Measurements from ENCODE around the gene IMPG1.
A peak's percentile ranks its signal among the peaks of the same experiment; 100 is the strongest.

IMPG1 gene

GRCh38 chr6:75896526-75896925, 175.9 kb downstream of the IMPG1 start:
- DNase-seq (ENCODE audit: insufficient read length, low spot score) (no peak), FAIRE-seq (peak; percentile 6)
- TF ChIP-seq, protein P1, sequence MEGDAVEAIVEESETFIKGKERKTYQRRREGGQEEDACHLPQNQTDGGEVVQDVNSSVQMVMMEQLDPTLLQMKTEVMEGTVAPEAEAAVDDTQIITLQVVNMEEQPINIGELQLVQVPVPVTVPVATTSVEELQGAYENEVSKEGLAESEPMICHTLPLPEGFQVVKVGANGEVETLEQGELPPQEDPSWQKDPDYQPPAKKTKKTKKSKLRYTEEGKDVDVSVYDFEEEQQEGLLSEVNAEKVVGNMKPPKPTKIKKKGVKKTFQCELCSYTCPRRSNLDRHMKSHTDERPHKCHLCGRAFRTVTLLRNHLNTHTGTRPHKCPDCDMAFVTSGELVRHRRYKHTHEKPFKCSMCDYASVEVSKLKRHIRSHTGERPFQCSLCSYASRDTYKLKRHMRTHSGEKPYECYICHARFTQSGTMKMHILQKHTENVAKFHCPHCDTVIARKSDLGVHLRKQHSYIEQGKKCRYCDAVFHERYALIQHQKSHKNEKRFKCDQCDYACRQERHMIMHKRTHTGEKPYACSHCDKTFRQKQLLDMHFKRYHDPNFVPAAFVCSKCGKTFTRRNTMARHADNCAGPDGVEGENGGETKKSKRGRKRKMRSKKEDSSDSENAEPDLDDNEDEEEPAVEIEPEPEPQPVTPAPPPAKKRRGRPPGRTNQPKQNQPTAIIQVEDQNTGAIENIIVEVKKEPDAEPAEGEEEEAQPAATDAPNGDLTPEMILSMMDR (IDR thresholded peaks at IDR 0.05; ENCODE audit: insufficient read depth, missing control alignments), result no peak

- DNase-seq (ENCODE audit: insufficient read length, low spot score), result no peak
- TF ChIP-seq, protein P1 (IDR thresholded peaks at IDR 0.05; ENCODE audit: insufficient read depth, missing control alignments), result no peak
- FAIRE-seq, result no peak
Observed at GRCh38 chr6:75893776-75894152, 178.7 kb downstream of the IMPG1 start.

GRCh38 chr6:75893058-75893775, 179.2 kb downstream of the IMPG1 start:
- TF ChIP-seq, protein P1 (IDR thresholded peaks at IDR 0.05; ENCODE audit: insufficient read depth, missing control alignments), result peak; percentile 79
- peak; percentile 84 for FAIRE-seq
- DNase-seq (ENCODE audit: insufficient read length, low spot score), result no peak

DNA sequence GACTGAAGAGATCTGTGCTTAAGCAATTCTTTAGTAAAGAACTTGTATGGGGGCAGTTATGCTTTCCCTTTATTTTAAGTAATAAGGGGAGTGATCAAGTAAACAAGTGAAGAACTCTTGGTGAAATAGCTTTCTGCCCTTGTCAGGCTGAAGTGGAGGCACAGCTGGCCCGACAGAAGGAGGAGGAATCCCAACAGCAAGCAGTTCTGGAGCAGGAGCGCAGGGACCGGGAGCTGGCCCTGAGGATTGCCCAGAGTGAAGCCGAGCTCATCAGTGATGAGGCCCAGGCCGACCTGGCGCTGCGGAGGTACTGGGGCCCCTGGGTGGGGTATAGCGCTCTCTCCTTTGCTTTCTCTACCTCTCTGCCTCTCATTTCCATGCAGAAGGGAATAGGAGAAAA, 180.1 kb downstream of the IMPG1 start:
- TF ChIP-seq, protein P1 (IDR thresholded peaks at IDR 0.05; ENCODE audit: insufficient read depth, missing control alignments), result no peak
- DNase-seq (ENCODE audit: insufficient read length, low spot score) (no peak), FAIRE-seq (no peak)

- DNase-seq (ENCODE audit: insufficient read length, low spot score) (no peak), FAIRE-seq (no peak)
- TF ChIP-seq, protein P1 (IDR thresholded peaks at IDR 0.05; ENCODE audit: insufficient read depth, missing control alignments), result no peak
Observed at GRCh38 chr6:75884822-75885221, 187.6 kb downstream of the IMPG1 start.

DNA sequence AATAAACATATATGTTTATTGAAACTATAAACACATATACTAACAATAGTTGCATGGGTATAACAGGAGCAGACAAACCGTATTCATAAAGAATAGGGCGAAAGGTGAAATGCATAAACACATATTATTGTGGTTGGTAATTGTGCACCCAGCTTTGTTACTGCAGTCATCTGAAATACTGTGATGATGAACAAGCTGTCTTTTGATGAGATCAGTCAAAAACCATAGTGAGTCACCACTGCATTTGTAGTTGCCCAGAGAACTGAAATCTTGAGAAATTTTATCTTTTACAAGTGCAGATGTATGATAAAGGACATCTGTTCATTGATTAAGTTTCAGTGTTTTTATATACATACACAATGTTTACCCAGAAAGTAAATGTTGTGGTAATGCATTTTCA, 189.7 kb downstream of the IMPG1 start:
- TF ChIP-seq, protein P1 (IDR thresholded peaks at IDR 0.05; ENCODE audit: insufficient read depth, missing control alignments), result no peak
- DNase-seq (ENCODE audit: insufficient read length, low spot score), result no peak
- FAIRE-seq, result no peak

DNA sequence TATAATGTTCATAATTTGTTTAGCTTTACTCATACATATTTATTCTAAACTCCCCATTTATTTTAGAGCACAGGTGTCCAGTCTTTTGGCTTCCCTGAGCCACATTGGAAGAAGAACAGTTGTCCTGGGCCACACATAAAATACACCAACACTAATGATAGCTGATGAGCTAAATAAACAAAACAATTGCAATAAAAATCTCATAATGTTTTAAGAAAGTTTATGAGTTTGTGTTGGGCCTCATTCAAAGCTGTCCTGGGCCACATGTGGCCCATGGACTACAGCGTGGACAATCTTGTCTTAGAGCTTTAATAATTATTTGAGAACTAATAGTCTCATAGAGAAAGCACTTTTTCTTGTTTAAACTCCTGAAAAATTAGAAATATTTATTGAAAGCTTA, 192.2 kb downstream of the IMPG1 start:
- no peak for FAIRE-seq
- no peak for DNase-seq (ENCODE audit: insufficient read length, low spot score)
- TF ChIP-seq, protein P1 (IDR thresholded peaks at IDR 0.05; ENCODE audit: insufficient read depth, missing control alignments), result no peak
